Endothelial cell of umbilical vein (primary cell): ENCODE measurements around the gene GHRH.

Source experiments
- EZH2 ChIP-seq: IDR thresholded peaks from 2 replicates; pipeline ENCODE4 v1.6.1; 2012; ENCODE audit warnings: borderline replicate concordance, low read depth, mild to moderate bottlenecking, moderate library complexity, low read length, inconsistent platforms; ENCODE audit not compliant: severe bottlenecking
- GATA2 ChIP-seq: IDR thresholded peaks from 2 replicates; pipeline ENCODE4 v1.7.0; 2011; ENCODE audit warnings: low read depth, mild to moderate bottlenecking, moderate library complexity, mixed read lengths, low read length; ENCODE audit not compliant: insufficient read length, insufficient read depth
- JUN ChIP-seq: IDR thresholded peaks from 2 replicates; pipeline ENCODE4 v1.6.1; 2011; ENCODE audit warnings: borderline replicate concordance, low read depth; ENCODE audit not compliant: insufficient read length, insufficient read depth
- MYC ChIP-seq: IDR thresholded peaks from one replicate; pipeline ENCODE4 v1.6.1; 2011; ENCODE audit warnings: mild to moderate bottlenecking, low read depth, low read length
- POLR2A ChIP-seq: IDR thresholded peaks from 2 replicates; pipeline ENCODE4 v1.6.1; 2012; ENCODE audit warnings: low read depth, mild to moderate bottlenecking, control low read depth, low read length
- POLR2AphosphoS5 ChIP-seq: IDR thresholded peaks from 2 replicates; pipeline ENCODE4 v1.6.1; 2012; ENCODE audit warnings: low read depth, mild to moderate bottlenecking, control low read depth, low read length, moderate library complexity; ENCODE audit not compliant: insufficient read depth
- TF ChIP-seq, protein P1 (sequence below), 2 donors: IDR thresholded peaks; 1 replicate in 1 of 2; 2 replicates in 1 of 2; pipeline ENCODE4 v1.5.1; 2011; ENCODE audit warnings: low read length in 2 of 2, mild to moderate bottlenecking in 2 of 2, moderate library complexity in 2 of 2, control low read depth in 1 of 2, inconsistent platforms in 1 of 2, low read depth in 1 of 2; ENCODE audit not compliant: insufficient read depth in 1 of 2; ENCODE audit errors: extremely low read depth in 1 of 2
- TF ChIP-seq, protein P2 (sequence below): IDR thresholded peaks from 2 replicates; pipeline ENCODE4 v1.6.1; 2011; ENCODE audit not compliant: insufficient read depth, insufficient read length

DNA sequence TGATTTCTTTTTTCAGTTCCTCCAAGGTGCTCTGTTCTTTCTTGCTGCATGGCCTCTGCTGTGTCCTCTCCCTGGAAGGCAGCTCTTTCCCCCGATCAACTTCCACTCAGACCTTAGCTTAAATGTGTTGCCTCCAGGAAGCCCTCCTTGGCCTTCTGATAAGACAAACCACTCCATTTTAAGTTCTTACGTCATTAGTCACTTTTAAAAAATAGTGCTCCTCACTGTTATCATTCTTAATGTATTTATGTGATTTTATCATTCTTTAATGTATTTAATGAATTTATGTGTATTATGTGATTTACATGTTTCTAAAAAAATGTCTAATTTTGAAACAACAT, 15.6 kb upstream of the GHRH start:
- TF ChIP-seq JUN = no peak
- TF ChIP-seq, protein P1, sequence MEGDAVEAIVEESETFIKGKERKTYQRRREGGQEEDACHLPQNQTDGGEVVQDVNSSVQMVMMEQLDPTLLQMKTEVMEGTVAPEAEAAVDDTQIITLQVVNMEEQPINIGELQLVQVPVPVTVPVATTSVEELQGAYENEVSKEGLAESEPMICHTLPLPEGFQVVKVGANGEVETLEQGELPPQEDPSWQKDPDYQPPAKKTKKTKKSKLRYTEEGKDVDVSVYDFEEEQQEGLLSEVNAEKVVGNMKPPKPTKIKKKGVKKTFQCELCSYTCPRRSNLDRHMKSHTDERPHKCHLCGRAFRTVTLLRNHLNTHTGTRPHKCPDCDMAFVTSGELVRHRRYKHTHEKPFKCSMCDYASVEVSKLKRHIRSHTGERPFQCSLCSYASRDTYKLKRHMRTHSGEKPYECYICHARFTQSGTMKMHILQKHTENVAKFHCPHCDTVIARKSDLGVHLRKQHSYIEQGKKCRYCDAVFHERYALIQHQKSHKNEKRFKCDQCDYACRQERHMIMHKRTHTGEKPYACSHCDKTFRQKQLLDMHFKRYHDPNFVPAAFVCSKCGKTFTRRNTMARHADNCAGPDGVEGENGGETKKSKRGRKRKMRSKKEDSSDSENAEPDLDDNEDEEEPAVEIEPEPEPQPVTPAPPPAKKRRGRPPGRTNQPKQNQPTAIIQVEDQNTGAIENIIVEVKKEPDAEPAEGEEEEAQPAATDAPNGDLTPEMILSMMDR (IDR thresholded peaks at IDR 0.05; ENCODE audit: extremely low read depth in 1 of 2, insufficient read depth in 1 of 2, low read depth in 1 of 2, low read length in 2 of 2) = no peak
- no peak for TF ChIP-seq EZH2
- TF ChIP-seq POLR2AphosphoS5 = no peak
- TF ChIP-seq, protein P2, sequence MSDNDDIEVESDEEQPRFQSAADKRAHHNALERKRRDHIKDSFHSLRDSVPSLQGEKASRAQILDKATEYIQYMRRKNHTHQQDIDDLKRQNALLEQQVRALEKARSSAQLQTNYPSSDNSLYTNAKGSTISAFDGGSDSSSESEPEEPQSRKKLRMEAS = no peak
- no peak for TF ChIP-seq GATA2
- TF ChIP-seq POLR2A = no peak
- TF ChIP-seq MYC = no peak
